GM23338 (cell line): ENCODE data around the gene ST8SIA4. TPM values are rescaled to one million over a fixed set of nuclear protein-coding genes. Genes with fewer than 3 reads are reported as not detected.

Source experiments
- ATAC-seq: fragments of 200-7000 bp; cut with Tn5 transposase; 3 replicates; pipeline ENCODE4 v1.9.1; 2020
- DNase-seq: peaks from one replicate; pipeline ENCODE4 v3.0.0-alpha.2; 2015; ENCODE audit warnings: low spot score
- H2AFZ ChIP-seq: fragments of 200-600 bp; sonication (generic); 2 replicates; pipeline ENCODE4 v1.8.0; 2016; ENCODE audit warnings: antibody characterized with exemption, mild to moderate bottlenecking, moderate library complexity
- H3F3A ChIP-seq: fragments of 200-600 bp; sonication (generic); replicated peaks from 2 replicates; pipeline ENCODE4 v1.8.0; 2017; ENCODE audit warnings: antibody characterized with exemption, mixed run types, low read depth
- H3K27ac ChIP-seq: fragments of 200-600 bp; sonication (generic); 2 replicates; pipeline ENCODE4 v1.6.1; 2016; ENCODE audit warnings: low read depth
- H3K27me3 ChIP-seq: fragments of 200-600 bp; sonication (generic); 2 replicates; pipeline ENCODE4 v1.8.0; 2016; ENCODE audit warnings: mild to moderate bottlenecking, mixed run types, moderate library complexity; ENCODE audit not compliant: insufficient read depth
- H3K36me3 ChIP-seq: fragments of 200-600 bp; sonication (generic); 2 replicates; pipeline ENCODE4 v1.8.0; 2016; ENCODE audit warnings: mild to moderate bottlenecking; ENCODE audit not compliant: insufficient read depth
- H3K4me1 ChIP-seq: fragments of 200-600 bp; sonication (generic); 2 replicates; pipeline ENCODE4 v1.8.0; 2016; ENCODE audit warnings: mild to moderate bottlenecking, moderate library complexity; ENCODE audit not compliant: insufficient read depth
- H3K4me2 ChIP-seq: fragments of 200-600 bp; sonication (generic); 2 replicates; pipeline ENCODE4 v1.7.1; 2017; ENCODE audit warnings: mixed run types
- H3K4me3 ChIP-seq: fragments of 200-600 bp; sonication (generic); 2 replicates; pipeline ENCODE4 v1.6.1; 2016; ENCODE audit warnings: mixed run types
- H3K79me2 ChIP-seq: fragments of 200-600 bp; sonication (generic); replicated peaks from 2 replicates; pipeline ENCODE4 v1.8.0; 2017; ENCODE audit warnings: mild to moderate bottlenecking; ENCODE audit not compliant: insufficient read depth
- H3K9me2 ChIP-seq: fragments of 200-600 bp; sonication (generic); 2 replicates; pipeline ENCODE4 v1.8.0; 2017; ENCODE audit not compliant: insufficient read depth
- H4K20me1 ChIP-seq: fragments of 200-600 bp; sonication (generic); replicated peaks from 2 replicates; pipeline ENCODE4 v1.8.0; 2017; ENCODE audit warnings: mild to moderate bottlenecking; ENCODE audit not compliant: insufficient read depth
- H3K27ac Mint-ChIP-seq: 2 replicates; pipeline ENCODE4 v1.8.0; 2020; ENCODE audit warnings: inconsistent platforms, mild to moderate bottlenecking, moderate library complexity, mixed read lengths
- H3K27me3 Mint-ChIP-seq: 3 replicates; pipeline ENCODE4 v1.8.0; 2022; ENCODE audit warnings: low read depth, mild to moderate bottlenecking, moderate library complexity, mixed read lengths, inconsistent platforms; ENCODE audit not compliant: insufficient read depth, poor library complexity
- H3K36me3 Mint-ChIP-seq: 3 replicates; pipeline ENCODE4 v1.8.0; 2021; ENCODE audit warnings: low read depth, mild to moderate bottlenecking, inconsistent platforms, moderate library complexity, mixed read lengths
- H3K4me1 Mint-ChIP-seq: 3 replicates; pipeline ENCODE4 v1.8.0; 2020; ENCODE audit warnings: mild to moderate bottlenecking, inconsistent platforms, mixed read lengths
- H3K4me3 Mint-ChIP-seq: 3 replicates; pipeline ENCODE4 v1.8.0; 2021; ENCODE audit warnings: moderate library complexity, mild to moderate bottlenecking, inconsistent platforms, mixed read lengths
- H3K9me3 Mint-ChIP-seq: 3 replicates; pipeline ENCODE4 v1.8.0; 2020; ENCODE audit warnings: moderate library complexity, mild to moderate bottlenecking, inconsistent platforms, mixed read lengths
- CREB1 ChIP-seq: fragments of 250-450 bp; sonication (Bioruptor Pico); IDR thresholded peaks from 2 replicates; pipeline ENCODE4 v1.5.0; 2020; ENCODE audit warnings: low read depth, mild to moderate bottlenecking, moderate library complexity
- CTCF ChIP-seq, 2 experiments: fragments of 200-600 bp in 1 of 2; sonication (generic) in 1 of 2; conservative IDR thresholded peaks; 2 replicates each; pipeline versions ENCODE4 v1.5.1 to v1.6.1; 2016 to 2017; ENCODE audit warnings: antibody characterized with exemption in 2 of 2, low read depth in 2 of 2, mild to moderate bottlenecking in 2 of 2, moderate library complexity in 1 of 2
- EZH2 ChIP-seq: fragments of 200-600 bp; sonication (generic); IDR thresholded peaks from one replicate; pipeline ENCODE4 v1.8.0; 2017; ENCODE audit warnings: antibody characterized with exemption, mild to moderate bottlenecking, low read depth; ENCODE audit not compliant: unreplicated experiment
- REST ChIP-seq: IDR thresholded peaks from one replicate; pipeline ENCODE4 v1.6.1; 2018; ENCODE audit warnings: antibody characterized with exemption; ENCODE audit not compliant: unreplicated experiment
- ZNF462 ChIP-seq: fragments of 250-450 bp; sonication (Bioruptor Pico); IDR thresholded peaks from 2 replicates; pipeline ENCODE4 v1.5.0; 2020; ENCODE audit warnings: mild to moderate bottlenecking, moderate library complexity
- polyA plus RNA-seq: library from polyadenylated mRNA; unstranded; fragments of >200 nt; fragmentation: Nextera tagmentation; extraction: Ambion mirVana; gene quantifications from 2 replicates; pipeline ENCODE4 v1.2.1, GENCODE V29; 2016
- total RNA-seq: library from RNA; depleted of rRNA; stranded (reverse); fragments of >200 nt; shearing (Covaris generic); gene quantifications from 2 replicates; pipeline ENCODE4 v1.2.3, GENCODE V29; 2014

The ST8SIA4 gene
- total and polyA plus RNA-seq, 2 experiments from 2014 or later = 0.11 to 0.28 TPM

GRCh38 chr5:100803397-100803796, 99.7 kb downstream of the ST8SIA4 start:
- no peak overlapping the region for H3K27ac Mint-ChIP-seq
- no peak overlapping the region for H3K4me3 ChIP-seq
- no peaks in the 10 kb centered on the region for H3K27me3 ChIP-seq
- H3K4me3 Mint-ChIP-seq = no peak overlapping the region
- H2AFZ ChIP-seq = no peak overlapping the region
- DNase-seq (no peak), ATAC-seq (no peak)
- no peaks in the 10 kb centered on the region for H3K79me2 ChIP-seq
- H3K27ac ChIP-seq = no peak overlapping the region
- TF ChIP-seq CREB1 (CRISPR knock-in tag) = no peak
- no peak for TF ChIP-seq REST
- no peaks in the 10 kb centered on the region for H3K36me3 Mint-ChIP-seq
- H3K4me1 ChIP-seq = peaks cover 16% of the 10 kb centered on the region; the same call in 1 of the 2 replicates
- H3K9me3 Mint-ChIP-seq = no peaks in the 10 kb centered on the region
- H3K9me2 ChIP-seq = 0 out of 2 replicates have a peak, but pooled peaks cover 8% of the 10 kb centered on the region
- H3K4me2 ChIP-seq = no peak overlapping the region
- no peaks in the 10 kb centered on the region for H3K27me3 Mint-ChIP-seq
- peaks cover 6% of the 10 kb centered on the region; the same call in 2 of the 3 replicates for H3K4me1 Mint-ChIP-seq
- H3K36me3 ChIP-seq = no peaks in the 10 kb centered on the region
- no peaks in the 10 kb centered on the region for H4K20me1 ChIP-seq
- H3F3A ChIP-seq = no peaks in the 10 kb centered on the region

GRCh38 chr5:100802208-100802607, 100.9 kb downstream of the ST8SIA4 start:
- Histone ChIP-seq H3K27ac (no peak overlapping the region), H3F3A (no peaks in the 10 kb centered on the region), H3K4me1 (peaks cover 10% of the 10 kb centered on the region; the same call in 1 of the 2 replicates), H3K9me2 (0 out of 2 replicates have a peak, but pooled peaks cover 11% of the 10 kb centered on the region), H3K27me3 (no peaks in the 10 kb centered on the region), H3K79me2 (no peaks in the 10 kb centered on the region), H3K4me3 (no peak overlapping the region), H3K36me3 (no peaks in the 10 kb centered on the region), H2AFZ (no peak overlapping the region), H4K20me1 (no peaks in the 10 kb centered on the region), H3K4me2 (no peak overlapping the region)
- ATAC-seq (no peak), DNase-seq (no peak)
- Mint-ChIP-seq H3K27me3 (no peaks in the 10 kb centered on the region), H3K4me1 (peaks cover 5% of the 10 kb centered on the region; the same call in 2 of the 3 replicates), H3K9me3 (no peaks in the 10 kb centered on the region), H3K27ac (no peak overlapping the region), H3K4me3 (no peak overlapping the region), H3K36me3 (no peaks in the 10 kb centered on the region)
- no peak for TF ChIP-seq EZH2
- TF ChIP-seq REST = no peak
- TF ChIP-seq CTCF (conservative IDR thresholded peaks at IDR 0.05; ENCODE audit: low read depth in 2 of 2) = no peak
- no peak for TF ChIP-seq ZNF462 (CRISPR knock-in tag)
